Measurements from ENCODE around the gene PLEKHJ1. TPM values are rescaled to one million over a fixed set of nuclear protein-coding genes. Genes with fewer than 3 reads are reported as not detected.

Gene PLEKHJ1
- polyA plus RNA-seq, 3 donors, result 54.6 to 81.6 (median 79.2) TPM

DNA sequence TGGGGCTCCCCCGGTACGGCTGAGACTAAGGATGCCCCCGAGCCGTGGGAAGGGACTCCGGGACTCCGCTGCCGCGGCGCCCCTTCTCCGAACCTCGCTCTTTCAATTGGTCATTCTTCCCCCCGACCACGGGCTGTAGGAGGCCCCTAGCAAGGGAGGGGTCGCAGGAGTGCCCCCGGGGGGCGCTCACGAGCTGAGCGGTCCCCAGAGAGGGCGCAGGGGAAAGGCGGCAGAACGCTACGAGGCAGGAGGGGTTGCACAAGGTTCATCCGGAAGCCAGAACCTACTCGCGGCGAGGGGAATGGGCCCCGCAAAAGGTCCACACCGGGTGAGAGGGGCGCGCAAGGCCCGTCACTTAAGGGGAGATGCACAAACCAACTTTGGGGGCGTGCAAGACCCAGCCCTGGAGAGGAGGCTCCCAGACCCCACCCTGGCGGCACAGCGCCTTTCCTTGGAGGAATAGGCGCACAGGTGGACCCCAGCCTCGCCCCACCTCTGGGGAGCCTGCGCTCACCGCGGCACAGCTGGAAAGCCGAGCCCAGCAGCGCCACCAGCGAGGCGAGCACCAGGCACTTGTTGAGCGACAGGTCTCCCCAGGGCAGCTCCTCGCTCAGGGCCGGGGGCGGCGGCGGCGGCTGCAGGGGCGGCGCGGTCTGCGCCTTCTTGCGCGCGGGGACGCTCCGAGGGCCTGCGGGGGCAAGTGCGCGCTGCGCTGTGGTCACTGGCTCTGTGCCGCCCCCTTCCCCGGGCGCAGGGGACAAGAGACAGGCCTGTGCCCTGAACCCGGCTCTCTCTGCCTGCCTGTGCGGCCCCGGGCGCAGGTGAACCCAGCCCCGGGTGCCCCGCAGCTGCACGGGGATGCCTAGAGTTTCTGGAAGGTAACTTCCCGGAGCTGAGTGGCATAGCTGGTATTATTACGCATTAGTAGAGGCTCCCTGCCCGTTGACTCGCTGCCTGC lies 17.3 kb upstream of the PLEKHJ1 start:
- no peak for DNase-seq (ENCODE audit: extremely low read depth in 1 of 11, low read depth in 9 of 11, low spot score in 4 of 11)

DNA sequence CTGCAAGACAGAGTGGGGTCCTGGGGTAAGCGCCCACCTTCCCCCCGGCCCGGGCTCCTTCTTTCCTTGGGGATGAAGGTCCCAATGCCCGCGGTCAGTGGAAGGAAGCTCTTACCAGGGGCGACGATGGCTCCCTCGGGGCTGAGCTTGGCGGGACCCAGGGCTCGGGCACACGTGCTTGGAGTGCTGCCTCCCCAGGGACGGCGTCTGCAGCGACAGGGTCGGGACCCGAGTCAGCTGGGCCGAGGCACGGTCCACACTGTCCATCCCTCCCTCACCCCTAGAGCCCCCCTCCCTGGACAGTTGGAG lies 16.6 kb upstream of the PLEKHJ1 start:
- DNase-seq (ENCODE audit: extremely low read depth in 1 of 11, low read depth in 9 of 11, low spot score in 4 of 11), result no peak

DNA sequence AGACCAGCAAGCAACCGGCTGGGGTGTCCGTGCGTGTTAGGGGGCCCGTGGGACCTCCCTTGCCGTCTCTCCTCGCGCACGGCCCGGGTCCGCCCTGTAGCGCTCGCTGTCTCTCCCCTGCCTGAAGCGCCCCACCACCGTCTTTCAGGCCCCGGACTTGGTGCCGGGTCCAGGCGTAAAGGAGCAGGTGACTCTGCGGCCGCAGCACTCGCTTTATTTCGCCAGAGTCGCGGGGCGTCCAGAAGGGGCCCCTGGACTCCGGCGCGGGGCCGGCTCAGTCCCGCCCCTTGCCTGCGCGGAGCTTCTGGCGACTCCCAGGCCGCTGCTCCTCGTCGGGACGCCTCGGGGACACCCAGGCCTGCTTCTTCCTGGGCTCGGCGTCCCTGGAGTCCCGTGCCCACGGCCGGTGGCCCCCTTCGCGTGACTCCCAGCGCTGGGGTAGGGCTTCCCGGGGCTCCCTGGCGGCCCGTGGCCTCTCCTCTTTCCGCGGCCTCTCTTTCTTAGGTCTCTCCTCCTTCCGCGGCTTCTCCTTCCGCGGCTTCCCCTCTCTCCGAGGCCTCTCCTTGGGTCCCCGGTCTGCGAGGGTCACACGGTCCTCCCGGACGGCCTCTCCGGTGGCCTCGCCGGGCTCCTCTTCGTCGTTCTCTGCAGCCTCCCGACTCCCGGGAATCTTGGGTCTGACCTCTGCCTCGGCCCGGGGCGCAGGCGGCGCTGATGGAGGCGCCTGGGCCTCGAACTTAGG lies 16.1 kb upstream of the PLEKHJ1 start:
- no peak for DNase-seq (ENCODE audit: extremely low read depth in 1 of 11, low read depth in 9 of 11, low spot score in 4 of 11)

DNA sequence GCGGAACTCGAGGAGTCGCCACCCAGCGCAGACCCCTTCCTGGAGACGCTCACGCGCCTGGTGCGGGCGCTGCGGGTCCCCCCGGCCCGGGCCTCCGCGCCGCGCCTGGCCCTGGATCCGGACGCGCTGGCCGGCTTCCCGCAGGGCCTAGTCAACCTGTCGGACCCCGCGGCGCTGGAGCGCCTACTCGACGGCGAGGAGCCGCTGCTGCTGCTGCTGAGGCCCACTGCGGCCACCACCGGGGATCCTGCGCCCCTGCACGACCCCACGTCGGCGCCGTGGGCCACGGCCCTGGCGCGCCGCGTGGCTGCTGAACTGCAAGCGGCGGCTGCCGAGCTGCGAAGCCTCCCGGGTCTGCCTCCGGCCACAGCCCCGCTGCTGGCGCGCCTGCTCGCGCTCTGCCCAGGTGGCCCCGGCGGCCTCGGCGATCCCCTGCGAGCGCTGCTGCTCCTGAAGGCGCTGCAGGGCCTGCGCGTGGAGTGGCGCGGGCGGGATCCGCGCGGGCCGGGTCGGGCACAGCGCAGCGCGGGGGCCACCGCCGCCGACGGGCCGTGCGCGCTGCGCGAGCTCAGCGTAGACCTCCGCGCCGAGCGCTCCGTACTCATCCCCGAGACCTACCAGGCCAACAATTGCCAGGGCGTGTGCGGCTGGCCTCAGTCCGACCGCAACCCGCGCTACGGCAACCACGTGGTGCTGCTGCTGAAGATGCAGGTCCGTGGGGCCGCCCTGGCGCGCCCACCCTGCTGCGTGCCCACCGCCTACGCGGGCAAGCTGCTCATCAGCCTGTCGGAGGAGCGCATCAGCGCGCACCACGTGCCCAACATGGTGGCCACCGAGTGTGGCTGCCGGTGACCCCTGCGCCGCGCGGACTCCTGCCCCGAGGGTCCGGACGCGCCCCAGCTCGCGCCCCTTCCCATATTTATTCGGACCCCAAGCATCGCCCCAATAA lies 15.3 kb upstream of the PLEKHJ1 start:
- DNase-seq (ENCODE audit: extremely low read depth in 1 of 11, low read depth in 9 of 11, low spot score in 4 of 11), result no peak

DNA sequence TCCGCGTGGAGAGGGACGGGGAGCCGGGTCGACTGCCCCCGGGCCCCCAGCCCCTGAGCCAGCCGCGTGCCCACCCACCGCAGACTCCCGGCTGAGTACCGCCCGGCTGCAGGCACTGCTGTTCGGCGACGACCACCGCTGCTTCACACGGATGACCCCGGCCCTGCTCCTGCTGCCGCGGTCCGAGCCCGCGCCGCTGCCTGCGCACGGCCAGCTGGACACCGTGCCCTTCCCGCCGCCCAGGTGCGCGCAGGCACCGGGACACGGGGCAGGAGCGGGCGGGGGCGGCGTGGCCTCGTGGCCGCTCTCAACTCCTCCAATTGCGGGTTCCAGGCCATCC lies 14.6 kb upstream of the PLEKHJ1 start:
- DNase-seq (ENCODE audit: extremely low read depth in 1 of 11, low read depth in 9 of 11, low spot score in 4 of 11), result no peak

DNA sequence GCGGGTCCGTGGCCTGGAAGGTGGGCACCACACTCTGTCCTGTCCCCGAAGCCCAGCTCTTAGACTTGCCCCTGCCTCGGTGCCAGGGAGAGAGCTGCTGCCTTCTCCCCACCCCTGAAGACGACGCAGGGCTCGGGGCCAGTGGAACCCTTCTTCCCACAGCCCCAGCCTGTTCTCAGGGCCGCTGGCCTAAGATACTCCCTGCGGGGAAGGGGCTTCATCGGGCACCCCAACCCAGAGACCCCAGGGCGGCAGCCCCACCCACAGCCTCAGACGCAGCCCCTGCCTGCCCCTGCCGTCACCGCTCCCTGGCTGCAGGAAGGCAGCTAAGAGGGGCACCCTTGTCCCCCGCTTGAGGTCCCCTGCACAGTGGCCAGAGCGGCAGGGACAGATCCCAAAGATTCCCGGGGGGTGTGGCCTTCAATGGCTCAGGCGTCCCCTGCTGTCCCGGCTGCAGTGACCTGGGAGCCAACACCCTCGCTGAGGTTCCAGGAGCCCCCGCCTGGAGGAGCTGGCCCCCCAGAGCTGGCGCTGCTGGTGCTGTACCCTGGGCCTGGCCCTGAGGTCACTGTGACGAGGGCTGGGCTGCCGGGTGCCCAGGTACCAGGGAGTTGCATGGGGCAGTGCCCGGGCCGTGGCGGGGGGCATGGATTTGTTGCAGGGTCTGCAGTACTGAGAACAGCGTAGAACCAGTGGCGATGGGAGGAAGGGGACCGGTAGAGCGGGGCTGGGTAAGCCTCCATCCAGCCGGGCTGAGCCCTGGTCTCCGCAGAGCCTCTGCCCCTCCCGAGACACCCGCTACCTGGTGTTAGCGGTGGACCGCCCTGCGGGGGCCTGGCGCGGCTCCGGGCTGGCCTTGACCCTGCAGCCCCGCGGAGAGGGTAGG lies 14.0 kb upstream of the PLEKHJ1 start:
- DNase-seq (ENCODE audit: extremely low read depth in 1 of 11, low read depth in 9 of 11, low spot score in 4 of 11), result no peak

DNA sequence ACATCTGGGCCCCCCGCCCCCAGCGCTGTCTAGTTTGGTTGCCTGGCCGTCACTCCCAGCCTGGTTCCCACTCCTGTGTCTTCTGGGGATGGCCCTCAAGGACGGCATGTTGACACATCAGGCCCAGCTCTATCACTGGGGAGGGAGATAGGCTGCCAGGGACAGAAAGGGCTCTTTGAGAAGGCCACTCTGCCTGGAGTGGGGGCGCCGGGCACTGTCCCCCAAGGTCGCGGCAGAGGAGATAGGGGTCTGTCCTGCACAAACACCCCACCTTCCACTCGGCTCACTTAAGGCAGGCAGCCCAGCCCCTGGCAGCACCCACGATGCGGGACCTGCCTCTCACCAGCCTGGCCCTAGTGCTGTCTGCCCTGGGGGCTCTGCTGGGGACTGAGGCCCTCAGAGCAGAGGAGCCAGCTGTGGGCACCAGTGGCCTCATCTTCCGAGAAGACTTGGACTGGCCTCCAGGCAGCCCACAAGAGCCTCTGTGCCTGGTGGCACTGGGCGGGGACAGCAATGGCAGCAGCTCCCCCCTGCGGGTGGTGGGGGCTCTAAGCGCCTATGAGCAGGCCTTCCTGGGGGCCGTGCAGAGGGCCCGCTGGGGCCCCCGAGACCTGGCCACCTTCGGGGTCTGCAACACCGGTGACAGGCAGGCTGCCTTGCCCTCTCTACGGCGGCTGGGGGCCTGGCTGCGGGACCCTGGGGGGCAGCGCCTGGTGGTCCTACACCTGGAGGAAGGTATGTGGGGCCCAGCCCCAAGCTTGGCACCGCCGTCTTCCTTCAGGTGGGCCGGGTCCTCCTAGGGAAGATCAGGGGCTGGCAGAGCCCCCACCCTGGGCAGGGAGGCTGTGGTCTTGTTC lies 13.1 kb upstream of the PLEKHJ1 start, which contains the start of gene AMH:
Gene AMH, plus strand, starts transcription at position 314 of the 857 bp plus-strand sequence. Its CDS starts 10 bp downstream, at position 324.
- DNase-seq (ENCODE audit: extremely low read depth in 1 of 11, low read depth in 9 of 11, low spot score in 4 of 11), result no peak

DNA sequence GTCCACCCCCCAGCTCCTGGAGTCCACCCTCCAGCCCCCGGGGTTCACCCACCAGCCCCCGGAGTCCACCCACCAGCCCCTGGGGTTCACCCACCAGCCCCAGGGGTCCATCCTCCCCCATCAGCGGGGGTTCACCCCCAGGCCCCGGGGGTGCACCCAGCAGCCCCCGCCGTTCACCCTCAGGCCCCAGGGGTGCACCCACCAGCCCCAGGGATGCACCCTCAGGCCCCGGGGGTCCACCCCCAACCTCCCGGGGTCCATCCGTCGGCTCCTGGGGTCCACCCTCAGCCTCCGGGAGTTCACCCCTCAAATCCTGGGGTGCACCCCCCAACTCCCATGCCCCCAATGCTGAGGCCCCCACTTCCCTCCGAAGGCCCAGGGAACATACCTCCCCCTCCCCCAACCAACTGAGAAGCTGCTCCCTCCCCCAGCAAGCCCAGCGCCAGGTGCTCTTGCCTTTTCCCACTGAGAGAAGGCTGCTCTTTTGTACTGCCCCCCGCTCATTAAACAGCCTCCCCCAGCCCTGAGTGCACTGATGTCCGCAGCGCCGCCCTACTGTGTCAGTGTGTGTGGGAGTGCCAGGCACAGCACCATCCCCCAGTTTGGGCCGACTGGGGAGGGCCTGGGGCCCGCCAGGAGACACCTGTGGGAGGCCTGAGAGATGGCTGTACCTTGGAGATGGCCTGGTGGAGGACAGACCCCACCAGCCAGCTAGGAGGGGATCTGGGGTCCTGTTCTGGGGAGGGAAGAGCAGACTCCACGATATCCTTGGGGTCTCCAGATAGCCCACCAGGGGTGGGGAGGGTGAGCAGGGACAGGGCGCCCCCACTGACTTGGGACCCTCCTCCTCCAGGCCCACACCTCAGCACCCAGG lies 12.2 kb upstream of the PLEKHJ1 start:
- DNase-seq (ENCODE audit: extremely low read depth in 1 of 11, low read depth in 9 of 11, low spot score in 4 of 11), result no peak

DNA sequence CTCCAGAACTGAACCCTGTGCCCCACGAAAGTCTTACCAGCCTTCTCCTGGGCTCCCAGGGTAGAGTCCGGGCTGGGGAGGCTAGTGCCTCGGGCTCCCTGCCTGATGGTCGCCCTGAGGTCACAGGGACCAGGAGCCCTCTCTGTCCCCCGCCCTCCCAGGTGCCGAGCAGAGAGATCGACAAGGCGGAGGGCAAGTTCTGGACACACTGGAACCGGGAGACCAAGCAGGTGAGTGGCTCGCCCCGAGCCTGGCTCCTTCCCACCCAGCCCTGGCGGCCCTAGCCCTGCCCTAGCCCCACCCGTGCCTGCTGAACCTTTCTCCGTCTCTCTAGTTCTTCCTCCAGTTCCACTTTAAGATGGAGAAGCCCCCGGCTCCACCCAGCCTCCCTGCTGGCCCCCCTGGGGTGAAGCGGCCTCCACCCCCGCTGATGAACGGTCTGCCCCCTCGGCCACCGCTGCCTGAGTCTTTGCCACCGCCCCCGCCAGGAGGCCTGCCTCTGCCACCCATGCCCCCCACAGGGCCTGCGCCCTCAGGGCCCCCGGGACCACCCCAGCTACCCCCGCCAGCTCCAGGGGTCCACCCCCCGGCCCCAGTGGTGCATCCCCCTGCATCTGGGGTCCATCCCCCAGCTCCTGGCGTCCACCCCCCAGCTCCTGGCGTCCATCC lies 11.4 kb upstream of the PLEKHJ1 start:
- no peak for DNase-seq (ENCODE audit: extremely low read depth in 1 of 11, low read depth in 9 of 11, low spot score in 4 of 11)

DNA sequence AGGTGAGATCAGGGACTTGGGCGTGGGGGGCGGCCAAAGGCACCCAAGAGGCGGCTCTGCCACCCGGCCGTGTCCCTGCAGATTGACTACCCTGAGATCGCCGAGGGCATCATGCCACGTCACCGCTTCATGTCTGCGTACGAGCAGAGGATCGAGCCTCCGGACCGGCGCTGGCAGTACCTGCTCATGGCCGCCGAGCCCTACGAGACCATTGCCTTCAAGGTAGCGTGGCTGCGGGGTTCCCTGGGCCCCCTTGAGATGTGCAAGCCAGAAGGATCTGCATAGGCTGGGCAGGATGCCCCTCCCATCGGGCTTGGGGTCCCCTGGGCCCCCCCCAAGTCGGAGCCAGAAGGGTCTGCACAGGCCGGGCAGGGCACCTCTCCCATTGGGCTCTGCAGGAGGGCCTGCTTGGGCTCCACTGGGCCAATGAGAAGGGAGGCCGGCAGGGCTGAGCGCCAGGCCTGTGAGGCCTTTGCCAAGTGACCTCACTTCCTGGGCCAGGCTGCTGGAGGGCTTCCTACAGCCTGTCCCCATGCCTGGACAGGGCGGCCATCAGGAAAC lies 10.8 kb upstream of the PLEKHJ1 start:
- no peak for DNase-seq (ENCODE audit: extremely low read depth in 1 of 11, low read depth in 9 of 11, low spot score in 4 of 11)

DNA sequence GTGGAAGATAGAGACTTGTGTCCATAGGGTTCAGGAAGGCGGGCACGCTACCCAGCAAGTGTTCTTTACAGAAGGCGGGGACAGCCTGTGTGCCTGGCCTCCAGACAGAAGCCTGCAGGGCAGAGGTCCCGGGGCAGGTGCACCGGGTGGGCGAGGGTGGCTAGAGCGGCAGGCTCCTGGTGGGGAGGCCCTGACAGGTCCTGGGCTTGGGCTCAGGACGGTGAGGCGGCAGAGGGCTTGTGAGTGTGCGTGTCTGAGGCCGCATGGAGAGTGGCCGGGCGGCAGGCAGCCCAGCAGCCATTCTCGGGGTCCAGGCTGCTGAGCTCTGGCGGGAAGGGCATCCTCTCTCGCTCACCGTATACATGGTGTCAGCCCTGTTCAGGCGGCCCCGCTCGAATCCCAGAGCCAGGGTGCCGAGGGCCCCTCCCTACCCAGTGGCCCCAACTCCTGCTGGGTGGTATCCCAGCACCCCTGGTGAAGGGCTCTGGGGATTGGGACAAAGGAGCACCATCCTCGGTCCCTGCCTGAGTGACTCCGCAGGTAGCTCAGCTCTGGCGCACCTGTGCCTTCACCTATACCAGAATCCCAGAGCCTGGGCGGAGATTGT lies 10.0 kb upstream of the PLEKHJ1 start:
- no peak for DNase-seq (ENCODE audit: extremely low read depth in 1 of 11, low read depth in 9 of 11, low spot score in 4 of 11)

DNA sequence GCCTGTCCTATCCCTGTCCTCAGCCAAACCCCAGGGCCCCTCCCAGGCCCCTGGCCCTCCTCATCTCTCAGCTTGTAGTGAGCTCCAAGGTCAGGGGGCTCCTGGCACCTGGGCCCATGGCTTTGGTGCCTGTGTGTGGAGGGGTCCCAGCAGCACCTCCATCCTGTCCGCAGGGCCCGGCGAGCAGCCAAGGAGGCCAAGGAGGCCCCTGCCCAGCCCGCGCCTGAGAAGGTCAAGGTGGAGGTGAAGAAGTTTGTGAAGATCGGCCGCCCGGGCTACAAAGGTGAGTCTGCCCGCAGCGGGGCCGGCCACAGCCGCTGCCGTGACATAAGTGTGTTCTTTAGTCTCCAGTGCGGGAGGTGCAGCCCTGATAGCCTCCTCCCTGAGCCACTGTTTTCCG lies 9.1 kb upstream of the PLEKHJ1 start:
- no peak for DNase-seq (ENCODE audit: extremely low read depth in 1 of 11, low read depth in 9 of 11, low spot score in 4 of 11)

DNA sequence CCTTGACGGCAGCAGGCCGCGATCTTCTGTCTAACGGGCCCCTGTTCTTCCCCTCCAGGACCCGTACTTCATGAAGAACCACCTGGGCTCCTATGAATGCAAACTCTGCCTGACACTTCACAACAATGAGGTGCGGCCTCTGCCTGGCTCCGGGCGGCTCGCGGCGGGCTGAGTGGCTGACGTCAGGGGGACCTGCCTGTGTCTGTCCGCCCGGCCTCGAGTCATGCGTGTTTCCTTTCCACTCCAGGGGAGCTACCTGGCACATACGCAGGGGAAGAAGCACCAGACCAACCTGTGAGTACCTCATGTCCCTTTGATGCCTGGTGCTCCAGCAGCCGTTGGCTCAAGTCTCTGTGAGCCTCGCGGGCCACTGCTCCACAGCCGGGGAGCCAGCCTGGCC lies 8.4 kb upstream of the PLEKHJ1 start:
- no peak for DNase-seq (ENCODE audit: extremely low read depth in 1 of 11, low read depth in 9 of 11, low spot score in 4 of 11)

DNA sequence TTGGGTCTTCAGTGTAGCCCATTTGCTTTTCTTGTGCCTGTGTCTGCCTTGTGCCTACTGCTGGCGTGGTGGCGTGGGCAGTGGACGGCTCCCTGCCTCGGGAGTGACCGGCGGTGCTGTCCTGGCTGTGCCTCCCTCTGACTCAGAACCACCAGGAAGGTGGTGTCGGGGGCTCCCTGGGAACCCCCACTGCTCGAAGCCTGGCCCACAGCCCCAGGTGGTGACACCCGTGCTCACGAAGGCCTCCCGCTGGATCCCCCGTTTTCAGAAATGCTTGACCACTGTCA lies 7.9 kb upstream of the PLEKHJ1 start:
- DNase-seq (ENCODE audit: extremely low read depth in 1 of 11, low read depth in 9 of 11, low spot score in 4 of 11), result no peak

DNA sequence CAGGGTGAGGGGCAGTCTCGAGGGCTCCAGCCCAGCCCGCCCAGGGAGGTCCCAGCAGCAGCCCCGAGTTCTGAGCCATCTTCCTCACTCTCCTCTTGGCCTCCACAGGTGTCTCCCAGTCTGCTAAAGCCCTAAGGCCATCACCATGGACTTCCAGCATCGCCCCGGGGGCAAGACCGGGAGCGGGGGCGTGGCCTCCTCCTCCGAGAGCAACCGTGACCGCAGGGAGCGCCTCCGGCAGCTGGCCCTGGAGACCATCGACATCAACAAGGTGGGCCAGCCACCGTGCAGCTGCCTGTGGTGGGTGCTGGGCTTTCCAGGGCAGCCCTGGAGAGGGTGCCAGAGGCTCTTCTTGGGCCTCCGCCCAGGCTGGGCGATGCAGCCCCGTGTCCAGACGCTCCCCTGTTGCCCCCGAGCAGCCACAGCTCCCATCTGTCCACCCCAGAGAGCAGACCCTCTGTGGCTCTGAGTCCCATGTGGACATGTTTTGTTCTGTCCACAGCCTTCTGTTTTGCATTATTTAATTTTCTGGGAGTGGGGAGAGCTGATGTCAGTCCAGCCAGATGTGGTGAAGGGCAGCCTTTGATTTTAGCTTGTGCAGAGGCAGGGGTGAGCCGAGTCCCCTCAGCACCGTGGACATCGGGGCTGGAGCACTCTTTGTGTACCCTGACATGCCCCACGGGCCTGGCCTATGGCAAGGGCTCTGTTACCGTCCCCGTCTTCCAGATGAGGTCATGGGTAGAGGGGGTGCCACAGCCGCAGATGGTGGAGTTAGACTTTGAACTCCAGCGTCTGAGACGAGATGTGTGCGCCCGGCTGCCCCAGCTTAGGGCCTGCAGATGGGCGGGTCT lies 7.4 kb upstream of the PLEKHJ1 start:
- DNase-seq (ENCODE audit: extremely low read depth in 1 of 11, low read depth in 9 of 11, low spot score in 4 of 11), result peak in 1 of 11 donors; percentile 46
